K562 (cell line): ENCODE measurements around the gene HTR2A. TPM values are rescaled to one million over a fixed set of nuclear protein-coding genes. Genes with fewer than 3 reads are reported as not detected.

ENCODE experiments used
- FOXM1 ChIP-seq, 2 experiments: fragments of 450-650 bp in 1 of 2; sonication (generic) in 1 of 2; formaldehyde crosslinking in 1 of 2; IDR thresholded peaks; 2 replicates each; pipeline versions ENCODE4 v1.6.1 to v1.9.0; 2017 to 2022; ENCODE audit warnings: low read depth in 2 of 2, mild to moderate bottlenecking in 2 of 2, missing genetic modification reagents in 1 of 2, moderate library complexity in 1 of 2
- KDM5B ChIP-seq: fragments of 200-600 bp; sonication (generic); IDR thresholded peaks from 2 replicates; pipeline ENCODE4 v1.6.1; 2012; ENCODE audit warnings: low read depth, mild to moderate bottlenecking, moderate library complexity, low read length, control low read depth, inconsistent platforms; ENCODE audit not compliant: insufficient replicate concordance
- NR2C1 ChIP-seq, 2 experiments: fragments of 450-650 bp; IDR thresholded peaks; 2 replicates each; pipeline ENCODE4 v1.6.1; 2017; ENCODE audit warnings: mild to moderate bottlenecking in 2 of 2, antibody characterized with exemption in 1 of 2, inconsistent platforms in 1 of 2, missing compliant biosample characterization in 1 of 2, missing genetic modification characterization in 1 of 2
- TAF1 ChIP-seq: IDR thresholded peaks from 2 replicates; pipeline ENCODE4 v1.6.1; 2011; ENCODE audit warnings: mild to moderate bottlenecking, low read length, moderate library complexity; ENCODE audit not compliant: insufficient read depth, control insufficient read depth, severe bottlenecking; ENCODE audit errors: extremely low read depth
- ZBTB7A ChIP-seq: IDR thresholded peaks from 2 replicates; pipeline ENCODE4 v1.6.1; 2011; ENCODE audit warnings: low read depth, mild to moderate bottlenecking, low read length, moderate library complexity, borderline replicate concordance; ENCODE audit not compliant: control insufficient read depth
- polyA plus RNA-seq, 8 experiments: library from polyadenylated mRNA; depleted of rRNA in 4 of 8; stranded (reverse) in 5 of 8; unstranded in 3 of 8; fragments of >200 nt; fragmentation: Nextera tagmentation in 2 of 8; fragmentation: Illumina TruSeq in 1 of 8; extraction: Ambion mirVana in 2 of 8; extraction: Trizol in 1 of 8; gene quantifications; 2 replicates each; pipeline versions ENCODE4 v1.2.1 to v1.2.3, GENCODE V29; 2011 to 2014; ENCODE audit warnings: inconsistent platforms in 1 of 8, missing spikeins in 1 of 8
- total RNA-seq, 7 experiments: library from RNA; depleted of rRNA in 6 of 7; stranded (reverse); fragments of >200 nt in 6 of 7; fragmentation: Illumina TruSeq in 2 of 7; extraction: Trizol in 2 of 7; gene quantifications; 2 replicates each; pipeline versions ENCODE4 v1.2.1 to v1.2.3, GENCODE V29; 2011 to 2021; ENCODE audit warnings: low replicate concordance in 1 of 7
- TF ChIP-seq, protein P1 (sequence below): fragments of 250-450 bp; sonication (Bioruptor Pico); IDR thresholded peaks from 2 replicates; pipeline ENCODE4 v1.5.0; 2022; ENCODE audit warnings: mild to moderate bottlenecking

The HTR2A gene
- total and polyA plus RNA-seq, 9 of the 15 experiments (the other 6 are each of a cell fraction or from before 2014, with no cell fraction given), result not detected

GRCh38 chr13:46893798-46894560, 2.9 kb downstream of the HTR2A start (continued):
- TF ChIP-seq, protein P1, sequence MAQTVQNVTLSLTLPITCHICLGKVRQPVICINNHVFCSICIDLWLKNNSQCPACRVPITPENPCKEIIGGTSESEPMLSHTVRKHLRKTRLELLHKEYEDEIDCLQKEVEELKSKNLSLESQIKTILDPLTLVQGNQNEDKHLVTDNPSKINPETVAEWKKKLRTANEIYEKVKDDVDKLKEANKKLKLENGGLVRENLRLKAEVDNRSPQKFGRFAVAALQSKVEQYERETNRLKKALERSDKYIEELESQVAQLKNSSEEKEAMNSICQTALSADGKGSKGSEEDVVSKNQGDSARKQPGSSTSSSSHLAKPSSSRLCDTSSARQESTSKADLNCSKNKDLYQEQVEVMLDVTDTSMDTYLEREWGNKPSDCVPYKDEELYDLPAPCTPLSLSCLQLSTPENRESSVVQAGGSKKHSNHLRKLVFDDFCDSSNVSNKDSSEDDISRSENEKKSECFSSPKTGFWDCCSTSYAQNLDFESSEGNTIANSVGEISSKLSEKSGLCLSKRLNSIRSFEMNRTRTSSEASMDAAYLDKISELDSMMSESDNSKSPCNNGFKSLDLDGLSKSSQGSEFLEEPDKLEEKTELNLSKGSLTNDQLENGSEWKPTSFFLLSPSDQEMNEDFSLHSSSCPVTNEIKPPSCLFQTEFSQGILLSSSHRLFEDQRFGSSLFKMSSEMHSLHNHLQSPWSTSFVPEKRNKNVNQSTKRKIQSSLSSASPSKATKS (CRISPR knock-in tag), result no peak
- TF ChIP-seq FOXM1 (IDR thresholded peaks at IDR 0.05; ENCODE audit: low read depth) (no peak), FOXM1 (CRISPR knock-in tag; IDR thresholded peaks at IDR 0.05; ENCODE audit: low read depth) (no peak), NR2C1 (IDR thresholded peaks at IDR 0.05) (no peak), NR2C1 (tag; IDR thresholded peaks at IDR 0.05) (no peak), KDM5B (no peak), TAF1 (no peak), ZBTB7A (peak; percentile 43; the same call in 1 of the 2 replicates)
